ENCODE data around the gene RPL22. TPM values are rescaled to one million over a fixed set of nuclear protein-coding genes. Genes with fewer than 3 reads are reported as not detected.

Gene RPL22
- total RNA-seq, 1 experiment from 2014 or later = 441 TPM

GRCh38 chr1:6157528-6158174 is 41.7 kb downstream of the RPL22 start:
- ATAC-seq = no peak

GRCh38 chr1:6157132-6157527 is 42.3 kb downstream of the RPL22 start:
- Mint-ChIP-seq H3K4me3 (no peak overlapping the region), H3K36me3 (no peaks in the 10 kb centered on the region), H3K27me3 (ENCODE audit: low read depth) (no peaks in the 10 kb centered on the region), H3K27ac (no peak overlapping the region), H3K4me1 (peaks cover 6% of the 10 kb centered on the region), H3K9me3 (no peaks in the 10 kb centered on the region)
- TF ChIP-seq E2F4 (CRISPR knock-in tag; IDR thresholded peaks at IDR 0.05; ENCODE audit: borderline replicate concordance, low read depth) (no peak), ELF4 (CRISPR knock-in tag; IDR thresholded peaks at IDR 0.05; ENCODE audit: low read depth) (no peak), ZNF121 (CRISPR knock-in tag; IDR thresholded peaks at IDR 0.05) (no peak), ATF2 (CRISPR knock-in tag; IDR thresholded peaks at IDR 0.05; ENCODE audit: borderline replicate concordance, low read depth) (no peak)
- no peak for ATAC-seq
- POLR2A ChIA-PET = no interaction called here
- CTCF ChIA-PET = interaction anchor here (0.7 kb wide), 1 partner anchor 28 kb away, joined by 3 read pairs; no protein-coding TSS in a partner anchor
- no peak for DNase-seq (ENCODE audit: low spot score)

More at GRCh38 chr1:6157528-6158174, 41.7 kb downstream of the RPL22 start:
- Mint-ChIP-seq H3K4me1 (peaks cover 6% of the 10 kb centered on the region), H3K9me3 (no peaks in the 10 kb centered on the region), H3K27ac (no peak overlapping the region), H3K36me3 (no peaks in the 10 kb centered on the region), H3K4me3 (no peak overlapping the region), H3K27me3 (ENCODE audit: low read depth) (no peaks in the 10 kb centered on the region)
- no peak for DNase-seq (ENCODE audit: low spot score)
- ChIA-PET POLR2A (no interaction called here), CTCF (interaction anchor here (0.7 to 1.2 kb wide), 5 partner anchors 10 to 125 kb away, joined by 3 to 6 read pairs (median 4); no protein-coding TSS in a partner anchor)
- TF ChIP-seq ZNF138 (CRISPR knock-in tag; conservative IDR thresholded peaks at IDR 0.05) = no peak
- no peak for TF ChIP-seq ELF4 (CRISPR knock-in tag; IDR thresholded peaks at IDR 0.05; ENCODE audit: low read depth)
- TF ChIP-seq FOXP1 (CRISPR knock-in tag; IDR thresholded peaks at IDR 0.05; ENCODE audit: borderline replicate concordance) = no peak
- TF ChIP-seq ZSCAN18 (CRISPR knock-in tag; IDR thresholded peaks at IDR 0.05) = no peak

DNA sequence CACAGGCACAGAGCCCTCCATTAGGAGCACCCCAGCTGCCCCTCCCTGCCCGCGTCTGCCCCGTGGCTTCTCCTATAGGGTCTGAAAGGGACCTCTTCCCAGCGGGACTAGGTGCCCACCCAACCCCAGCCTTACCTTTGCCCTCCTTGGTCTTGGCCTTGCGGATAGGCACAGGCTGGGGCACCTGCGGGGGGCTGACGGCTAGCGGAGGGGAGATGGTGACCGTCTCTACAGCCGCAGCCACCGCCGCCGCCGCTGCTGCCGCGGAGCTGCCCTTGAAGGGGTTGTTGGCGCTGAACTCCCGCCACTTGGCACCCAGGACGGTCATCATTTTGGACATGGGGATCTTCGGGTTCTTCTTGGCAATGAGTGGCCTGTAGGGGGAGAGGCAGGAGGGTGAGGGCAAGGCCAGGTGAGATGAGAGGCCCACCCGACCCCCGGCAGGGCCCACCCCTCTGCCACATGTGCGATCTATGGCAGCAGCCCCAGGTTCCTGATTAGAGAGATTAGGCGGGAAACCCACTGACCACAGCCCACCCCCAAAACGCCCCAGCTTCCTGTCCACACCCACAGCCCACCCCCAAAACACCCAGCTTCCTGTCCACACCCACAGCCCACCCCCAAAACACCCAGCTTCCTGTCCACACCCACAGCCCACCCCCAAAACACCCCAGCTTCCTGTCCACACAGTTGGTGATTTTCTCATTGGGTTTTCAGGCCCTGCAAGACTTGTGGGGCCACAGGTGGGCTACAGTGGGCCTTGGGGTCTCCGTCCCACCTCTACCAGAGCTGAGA is 44.7 kb downstream of the RPL22 start:
- no peak overlapping the region for H3K4me3 Mint-ChIP-seq
- H3K4me1 Mint-ChIP-seq = no peaks in the 10 kb centered on the region
- no peak overlapping the region for H3K27ac Mint-ChIP-seq
- TF ChIP-seq, protein P1, sequence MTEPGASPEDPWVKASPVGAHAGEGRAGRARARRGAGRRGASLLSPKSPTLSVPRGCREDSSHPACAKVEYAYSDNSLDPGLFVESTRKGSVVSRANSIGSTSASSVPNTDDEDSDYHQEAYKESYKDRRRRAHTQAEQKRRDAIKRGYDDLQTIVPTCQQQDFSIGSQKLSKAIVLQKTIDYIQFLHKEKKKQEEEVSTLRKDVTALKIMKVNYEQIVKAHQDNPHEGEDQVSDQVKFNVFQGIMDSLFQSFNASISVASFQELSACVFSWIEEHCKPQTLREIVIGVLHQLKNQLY (CRISPR knock-in tag; IDR thresholded peaks at IDR 0.05) = no peak
- no peak for TF ChIP-seq ZNF219 (CRISPR knock-in tag; IDR thresholded peaks at IDR 0.05; ENCODE audit: borderline replicate concordance)
- no peak for TF ChIP-seq SP1 (CRISPR knock-in tag; conservative IDR thresholded peaks at IDR 0.05)
- TF ChIP-seq CTCF (IDR thresholded peaks at IDR 0.05) = no peak
- TF ChIP-seq SMAD4 (CRISPR knock-in tag; IDR thresholded peaks at IDR 0.05) = no peak
- no peak for TF ChIP-seq ZNF512 (CRISPR knock-in tag; IDR thresholded peaks at IDR 0.05; ENCODE audit: borderline replicate concordance)
- TF ChIP-seq RORB (CRISPR knock-in tag; IDR thresholded peaks at IDR 0.05) = no peak
- no peak for TF ChIP-seq ATF3 (CRISPR knock-in tag; conservative IDR thresholded peaks at IDR 0.05)
- TF ChIP-seq, protein P2, sequence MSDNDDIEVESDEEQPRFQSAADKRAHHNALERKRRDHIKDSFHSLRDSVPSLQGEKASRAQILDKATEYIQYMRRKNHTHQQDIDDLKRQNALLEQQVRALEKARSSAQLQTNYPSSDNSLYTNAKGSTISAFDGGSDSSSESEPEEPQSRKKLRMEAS (CRISPR knock-in tag; IDR thresholded peaks at IDR 0.05) = no peak
- no peak for TF ChIP-seq FOXP1 (CRISPR knock-in tag; IDR thresholded peaks at IDR 0.05; ENCODE audit: borderline replicate concordance)
- TF ChIP-seq NR3C1 (CRISPR knock-in tag; conservative IDR thresholded peaks at IDR 0.05; ENCODE audit: low read depth) = no peak
- TF ChIP-seq KAT7 (CRISPR knock-in tag; IDR thresholded peaks at IDR 0.05; ENCODE audit: borderline replicate concordance) = no peak
- TF ChIP-seq GTF2I (CRISPR knock-in tag; conservative IDR thresholded peaks at IDR 0.05) = no peak

More for the DNA sequence above, 44.7 kb downstream of the RPL22 start:
- no peaks in the 10 kb centered on the region for H3K36me3 Mint-ChIP-seq
- ChIA-PET CTCF (interaction anchor here (0.7 to 1.0 kb wide), 2 partner anchors 50 to 59 kb away, joined by 3 read pairs; no protein-coding TSS in a partner anchor), POLR2A (no interaction called here)
- no peaks in the 10 kb centered on the region; the same call in none of the 2 replicates for H3K27me3 Mint-ChIP-seq (ENCODE audit: low read depth)
- ATAC-seq = no peak
- no peaks in the 10 kb centered on the region for H3K9me3 Mint-ChIP-seq
- DNase-seq (ENCODE audit: low spot score) = no peak
